Measurements from ENCODE around the gene RAP2B.

RAP2B gene

GRCh38 chr3:153195349-153195879, 33.4 kb downstream of the RAP2B start:
- no peak for TF ChIP-seq ZNF274 (IDR thresholded peaks at IDR 0.05; ENCODE audit: low read depth, low read length)
- H3K4me3 ChIP-seq (ENCODE audit: low read length) = no peak overlapping the region

DNA sequence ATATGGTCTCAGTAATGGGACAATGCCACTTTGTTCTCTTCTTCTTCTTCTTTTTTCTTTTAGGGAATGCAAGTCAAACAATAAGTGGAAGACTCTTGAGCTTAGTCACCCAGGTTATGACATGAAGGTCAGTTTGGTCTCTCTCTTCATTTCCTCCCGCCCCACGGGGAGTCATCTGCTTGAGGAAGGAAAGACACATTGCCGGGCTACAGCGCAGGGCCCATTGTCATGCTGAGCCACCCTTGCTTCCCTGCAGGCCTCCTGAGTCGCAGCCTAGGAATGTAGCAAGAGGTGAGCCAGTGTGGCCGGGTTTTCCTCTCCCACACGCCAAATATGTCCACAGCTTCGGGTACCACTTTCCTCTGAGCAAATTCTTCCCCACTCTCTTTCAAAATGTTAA, 47.6 kb downstream of the RAP2B start:
- no peak overlapping the region for H3K4me3 ChIP-seq (ENCODE audit: low read length)

DNA sequence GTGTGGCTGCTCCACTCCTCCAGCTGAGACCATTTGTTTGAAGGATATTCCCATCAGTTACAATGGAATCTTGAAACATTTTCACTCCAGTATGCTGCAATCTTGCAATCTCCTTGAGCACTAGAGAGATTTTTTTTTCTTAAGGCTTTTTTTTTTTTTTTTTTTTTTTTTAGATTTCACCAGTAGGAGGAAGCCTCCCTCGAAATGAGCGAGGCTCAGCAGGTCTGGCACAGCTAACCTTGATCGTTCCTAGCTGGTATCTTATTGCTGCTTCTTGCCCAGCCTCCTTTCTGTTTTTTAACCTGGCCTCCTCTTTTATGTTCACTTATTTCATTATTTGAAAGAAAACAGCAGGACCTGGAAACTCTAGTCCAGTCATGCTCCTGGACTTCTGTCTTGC, 48.1 kb downstream of the RAP2B start:
- no peak overlapping the region for H3K4me3 ChIP-seq (ENCODE audit: low read length)

More for the DNA sequence above, 47.6 kb downstream of the RAP2B start:
- no peak for TF ChIP-seq ZNF274 (IDR thresholded peaks at IDR 0.05; ENCODE audit: low read depth, low read length)

GRCh38 chr3:153210660-153211059, 48.6 kb downstream of the RAP2B start:
- no peak overlapping the region for H3K4me3 ChIP-seq (ENCODE audit: low read length)
- TF ChIP-seq ZNF274 (IDR thresholded peaks at IDR 0.05; ENCODE audit: low read depth, low read length) = no peak

More for the DNA sequence above, 48.1 kb downstream of the RAP2B start:
- no peak for TF ChIP-seq ZNF274 (IDR thresholded peaks at IDR 0.05; ENCODE audit: low read depth, low read length)

- H3K4me3 ChIP-seq (ENCODE audit: low read length) = no peak overlapping the region
- TF ChIP-seq ZNF274 (IDR thresholded peaks at IDR 0.05; ENCODE audit: low read depth, low read length) = no peak
Observed at GRCh38 chr3:153215497-153215896, 53.5 kb downstream of the RAP2B start.

- no peak for TF ChIP-seq ZNF274 (IDR thresholded peaks at IDR 0.05; ENCODE audit: low read depth, low read length)
- H3K4me3 ChIP-seq (ENCODE audit: low read length) = no peak overlapping the region
Observed at GRCh38 chr3:153215966-153216365, 53.9 kb downstream of the RAP2B start.

GRCh38 chr3:153216928-153217327, 54.9 kb downstream of the RAP2B start:
- TF ChIP-seq ZNF274 (IDR thresholded peaks at IDR 0.05; ENCODE audit: low read depth, low read length) = no peak
- H3K4me3 ChIP-seq (ENCODE audit: low read length) = no peak overlapping the region

DNA sequence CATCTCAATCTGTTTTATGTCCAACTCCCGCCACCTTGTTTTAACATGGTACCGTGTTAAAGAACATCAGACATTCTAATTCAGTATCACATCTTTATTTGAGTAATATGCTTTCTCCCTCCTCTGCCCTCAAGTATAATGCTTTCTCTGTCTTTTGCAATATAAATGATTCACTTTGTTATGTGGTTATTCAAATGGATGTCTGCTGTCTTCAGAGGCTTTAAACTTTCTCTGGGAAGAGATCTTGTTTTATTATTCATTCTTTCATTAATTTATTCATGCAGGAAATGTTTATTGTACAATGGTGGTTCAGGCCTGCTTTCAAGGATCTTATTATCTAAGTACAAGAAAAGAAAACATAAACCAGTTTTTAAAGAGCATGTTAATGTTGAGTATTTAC, 57.1 kb downstream of the RAP2B start:
- no peak overlapping the region for H3K4me3 ChIP-seq (ENCODE audit: low read length)
- no peak for TF ChIP-seq ZNF274 (IDR thresholded peaks at IDR 0.05; ENCODE audit: low read depth, low read length)
